ENCODE results near the gene MOB3B. TPM values are rescaled to one million over a fixed set of nuclear protein-coding genes. Genes with fewer than 3 reads are reported as not detected.

MOB3B gene
- total RNA-seq, 1 donor, result under 0.01 TPM

DNA sequence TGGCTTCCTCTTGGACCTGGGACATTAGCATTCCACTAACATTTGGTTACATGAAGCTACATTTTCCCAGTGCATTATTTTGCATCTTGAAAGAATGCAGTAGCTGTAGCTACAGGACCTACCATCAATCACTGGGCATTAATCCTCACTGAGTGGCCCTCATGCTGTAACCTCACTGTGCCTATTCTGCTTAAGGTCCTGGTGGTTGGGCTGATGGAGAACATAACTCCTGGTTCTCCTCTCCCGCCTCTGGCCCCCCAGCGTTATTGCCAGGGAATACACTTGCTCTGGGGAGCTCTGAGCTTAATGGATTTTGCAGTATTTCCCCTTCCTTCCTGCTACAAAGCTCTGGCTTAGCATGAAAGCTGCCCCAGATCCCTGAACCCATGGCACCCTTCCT is 121.1 kb downstream of the MOB3B start:
- Histone ChIP-seq H3K9me3 (ENCODE audit: low read depth, low read length) (no peaks in the 10 kb centered on the region), H3K27ac (ENCODE audit: low read depth, low read length) (no peak overlapping the region), H3K4me2 (ENCODE audit: insufficient read depth, low read length) (no peak overlapping the region), H3K27me3 (ENCODE audit: insufficient read depth, low read length) (no peaks in the 10 kb centered on the region), H3K79me2 (ENCODE audit: insufficient read depth, low read length) (no peaks in the 10 kb centered on the region), H3K4me1 (ENCODE audit: insufficient read depth, low read length) (no peaks in the 10 kb centered on the region), H4K20me1 (ENCODE audit: insufficient read depth, low read length) (no peaks in the 10 kb centered on the region), H3K36me3 (ENCODE audit: insufficient read depth, low read length) (no peaks in the 10 kb centered on the region), H2AFZ (ENCODE audit: low read length) (no peak overlapping the region), H3K4me3 (ENCODE audit: insufficient read depth, low read length) (no peak overlapping the region)
- TF ChIP-seq CTCF (IDR thresholded peaks at IDR 0.05; ENCODE audit: extremely low read depth, low read depth, low read length), result no peak
- no peak for DNase-seq (ENCODE audit: insufficient read length, low spot score, missing footprints)

DNA sequence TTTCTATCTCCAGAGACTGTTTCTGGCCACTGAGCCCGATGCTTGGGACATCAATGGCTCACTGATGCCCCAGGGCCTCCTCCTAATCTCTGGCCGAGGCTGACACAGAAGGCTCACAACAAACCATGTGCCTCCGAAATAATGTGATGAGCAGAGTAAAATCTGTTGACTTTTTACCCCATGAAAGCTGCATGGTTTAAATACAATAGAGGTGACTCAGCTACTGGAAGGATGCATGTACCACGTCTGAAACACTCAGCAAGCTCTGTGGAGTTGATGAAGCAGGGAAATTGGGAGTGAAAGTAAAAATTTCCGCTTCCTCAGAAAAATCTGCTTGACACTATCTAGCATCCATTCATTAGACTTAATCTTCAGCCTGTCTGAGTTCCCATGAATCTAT is 121.6 kb downstream of the MOB3B start:
- H3K27ac ChIP-seq (ENCODE audit: low read depth, low read length), result no peak overlapping the region
- H3K4me1 ChIP-seq (ENCODE audit: insufficient read depth, low read length), result no peaks in the 10 kb centered on the region
- no peak overlapping the region for H3K4me3 ChIP-seq (ENCODE audit: insufficient read depth, low read length)
- no peak for DNase-seq (ENCODE audit: insufficient read length, low spot score, missing footprints)
- no peak overlapping the region for H2AFZ ChIP-seq (ENCODE audit: low read length)
- no peaks in the 10 kb centered on the region for H3K79me2 ChIP-seq (ENCODE audit: insufficient read depth, low read length)
- H4K20me1 ChIP-seq (ENCODE audit: insufficient read depth, low read length), result no peaks in the 10 kb centered on the region
- no peaks in the 10 kb centered on the region for H3K36me3 ChIP-seq (ENCODE audit: insufficient read depth, low read length)
- no peak overlapping the region for H3K4me2 ChIP-seq (ENCODE audit: insufficient read depth, low read length)
- H3K27me3 ChIP-seq (ENCODE audit: insufficient read depth, low read length), result no peaks in the 10 kb centered on the region
- no peaks in the 10 kb centered on the region for H3K9me3 ChIP-seq (ENCODE audit: low read depth, low read length)
- TF ChIP-seq CTCF (IDR thresholded peaks at IDR 0.05; ENCODE audit: extremely low read depth, low read depth, low read length), result no peak

DNA sequence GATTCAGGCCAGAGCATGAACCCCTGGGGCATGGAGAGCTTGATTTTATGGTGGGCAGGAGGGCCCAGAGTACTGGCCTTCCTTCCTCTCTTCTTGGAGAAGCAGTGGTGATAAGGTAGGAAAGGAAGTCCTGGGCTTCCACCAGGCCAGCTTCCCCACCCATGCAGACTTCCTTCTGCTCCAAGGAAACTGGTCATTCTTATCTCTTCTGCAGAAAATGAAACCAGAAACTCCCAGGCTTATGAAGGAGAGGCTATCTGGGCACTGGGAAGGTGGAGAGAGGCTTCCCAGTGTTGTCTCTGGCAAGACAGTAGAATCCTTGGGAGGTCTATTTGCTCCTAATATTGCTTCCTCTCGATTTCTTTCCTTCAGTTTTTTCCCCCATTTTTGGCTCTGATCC is 122.1 kb downstream of the MOB3B start:
- no peaks in the 10 kb centered on the region for H3K79me2 ChIP-seq (ENCODE audit: insufficient read depth, low read length)
- H3K9me3 ChIP-seq (ENCODE audit: low read depth, low read length), result no peaks in the 10 kb centered on the region
- TF ChIP-seq CTCF (IDR thresholded peaks at IDR 0.05; ENCODE audit: extremely low read depth, low read depth, low read length), result no peak
- no peak overlapping the region for H2AFZ ChIP-seq (ENCODE audit: low read length)
- H3K4me3 ChIP-seq (ENCODE audit: insufficient read depth, low read length), result no peak overlapping the region
- no peak for DNase-seq (ENCODE audit: insufficient read length, low spot score, missing footprints)
- no peaks in the 10 kb centered on the region for H4K20me1 ChIP-seq (ENCODE audit: insufficient read depth, low read length)
- H3K4me1 ChIP-seq (ENCODE audit: insufficient read depth, low read length), result no peaks in the 10 kb centered on the region
- no peak overlapping the region for H3K4me2 ChIP-seq (ENCODE audit: insufficient read depth, low read length)
- H3K27me3 ChIP-seq (ENCODE audit: insufficient read depth, low read length), result no peaks in the 10 kb centered on the region
- no peaks in the 10 kb centered on the region for H3K36me3 ChIP-seq (ENCODE audit: insufficient read depth, low read length)
- H3K27ac ChIP-seq (ENCODE audit: low read depth, low read length), result no peak overlapping the region

GRCh38 chr9:27404661-27405060 is 125.0 kb downstream of the MOB3B start:
- H3K27me3 ChIP-seq (ENCODE audit: insufficient read depth, low read length), result no peaks in the 10 kb centered on the region
- H3K27ac ChIP-seq (ENCODE audit: low read depth, low read length), result no peak overlapping the region
- H3K36me3 ChIP-seq (ENCODE audit: insufficient read depth, low read length), result no peaks in the 10 kb centered on the region
- no peak overlapping the region for H3K4me2 ChIP-seq (ENCODE audit: insufficient read depth, low read length)
- H3K4me3 ChIP-seq (ENCODE audit: insufficient read depth, low read length), result no peak overlapping the region
- H3K4me1 ChIP-seq (ENCODE audit: insufficient read depth, low read length), result no peaks in the 10 kb centered on the region
- no peaks in the 10 kb centered on the region for H3K9me3 ChIP-seq (ENCODE audit: low read depth, low read length)
- no peak overlapping the region for H2AFZ ChIP-seq (ENCODE audit: low read length)
- no peak for DNase-seq (ENCODE audit: insufficient read length, low spot score, missing footprints)
- no peaks in the 10 kb centered on the region for H3K79me2 ChIP-seq (ENCODE audit: insufficient read depth, low read length)
- H4K20me1 ChIP-seq (ENCODE audit: insufficient read depth, low read length), result no peaks in the 10 kb centered on the region
- no peak for TF ChIP-seq CTCF (IDR thresholded peaks at IDR 0.05; ENCODE audit: extremely low read depth, low read depth, low read length)

All from osteoblast (primary cell).